GM12892 (cell line): Measurements from ENCODE around the gene SSBP3.

Experiments used
- DNase-seq: peaks from one replicate; pipeline ENCODE4 v3.0.0; 2011; ENCODE audit not compliant: insufficient read length
- FAIRE-seq: peaks from 2 replicates; lab custom pipeline; 2011; peaks lifted over from hg19 to GRCh38; lab: Jason Lieb, UNC
- POLR2A ChIP-seq: IDR thresholded peaks from 2 replicates; pipeline ENCODE4 v1.6.1; 2011; ENCODE audit warnings: low read depth, low read length, control low read depth
- POLR2AphosphoS5 ChIP-seq: IDR thresholded peaks from 2 replicates; pipeline ENCODE4 v1.6.1; 2011; ENCODE audit warnings: low read depth, low read length, control low read depth
- TAF1 ChIP-seq: IDR thresholded peaks from 2 replicates; pipeline ENCODE4 v1.6.1; 2011; ENCODE audit warnings: low read depth, mild to moderate bottlenecking, control low read depth, low read length, borderline replicate concordance

SSBP3 gene

DNA sequence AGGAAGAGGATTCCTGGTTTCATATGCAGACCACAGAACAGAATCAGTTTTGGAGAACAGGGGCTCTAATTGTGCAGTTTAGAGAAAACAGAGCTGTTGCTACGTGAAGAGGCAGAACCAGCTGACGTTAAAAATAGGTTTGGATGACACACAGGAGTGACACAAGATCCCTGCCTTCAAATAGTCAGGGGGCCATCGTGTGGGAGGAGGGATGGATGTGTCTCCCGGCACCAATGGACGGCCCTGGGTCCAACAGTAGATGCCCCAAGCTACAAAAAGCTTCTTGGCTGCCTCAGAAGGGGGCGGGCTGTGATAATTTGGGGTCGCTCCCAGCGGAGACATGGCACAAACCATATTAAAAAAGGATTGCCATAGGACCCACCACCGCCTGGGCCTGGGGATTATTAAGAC lies 118.4 kb downstream of the SSBP3 start:
- DNase-seq (no peak), FAIRE-seq (no peak)
- no peak for TF ChIP-seq TAF1
- TF ChIP-seq POLR2AphosphoS5: no peak
- TF ChIP-seq POLR2A: no peak

DNA sequence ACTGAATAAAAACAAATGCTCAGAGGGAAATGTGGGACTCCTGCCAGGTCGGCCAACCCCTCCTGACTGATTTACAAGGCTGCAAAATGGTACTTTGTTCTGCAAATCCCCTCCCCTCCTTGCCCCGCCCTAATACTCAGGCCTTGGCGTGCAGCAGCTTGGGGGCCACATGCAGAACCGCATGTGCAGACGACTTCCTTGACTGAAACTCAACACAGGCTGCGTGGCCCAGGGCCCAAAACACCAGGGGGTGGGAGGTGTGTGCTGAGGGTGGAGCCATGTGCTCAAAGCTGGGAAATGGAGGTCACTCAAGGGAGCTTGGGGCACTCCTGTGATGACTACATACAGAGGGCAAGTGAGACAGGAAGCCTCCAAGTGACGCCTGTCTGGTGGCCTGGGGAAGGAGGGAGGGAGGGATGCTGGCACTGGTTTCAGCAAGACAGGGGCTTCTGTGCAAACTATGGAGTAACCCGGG lies 119.0 kb downstream of the SSBP3 start:
- DNase-seq (no peak), FAIRE-seq (no peak)
- TF ChIP-seq POLR2A (no peak), TAF1 (no peak), POLR2AphosphoS5 (no peak)

DNA sequence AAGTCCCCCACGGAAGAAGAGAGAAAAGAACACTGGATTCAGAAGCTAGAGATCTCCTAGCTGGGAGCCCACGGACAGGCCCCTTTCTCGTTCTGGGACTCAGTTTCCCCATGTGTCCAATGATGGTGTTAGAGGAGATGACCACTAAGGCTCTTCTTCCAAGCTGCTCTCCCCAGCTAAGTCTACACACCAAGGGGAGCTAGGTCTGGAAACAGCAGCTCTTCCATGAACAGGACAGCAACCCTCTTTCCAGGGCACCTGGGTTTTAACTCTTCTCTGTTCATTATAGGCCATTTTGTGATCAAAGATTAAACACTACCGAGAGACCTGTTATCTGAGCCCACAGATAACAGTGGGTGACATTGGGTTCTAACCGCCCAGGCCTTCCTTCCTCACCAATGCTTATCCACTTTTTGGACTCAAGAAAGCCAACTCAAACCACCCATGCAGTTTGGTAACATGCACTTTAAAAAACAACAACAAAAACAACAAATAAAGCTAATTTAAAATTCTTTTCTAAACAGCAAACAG lies 120.3 kb downstream of the SSBP3 start:
- DNase-seq (no peak), FAIRE-seq (no peak)
- TF ChIP-seq POLR2AphosphoS5: no peak

DNA sequence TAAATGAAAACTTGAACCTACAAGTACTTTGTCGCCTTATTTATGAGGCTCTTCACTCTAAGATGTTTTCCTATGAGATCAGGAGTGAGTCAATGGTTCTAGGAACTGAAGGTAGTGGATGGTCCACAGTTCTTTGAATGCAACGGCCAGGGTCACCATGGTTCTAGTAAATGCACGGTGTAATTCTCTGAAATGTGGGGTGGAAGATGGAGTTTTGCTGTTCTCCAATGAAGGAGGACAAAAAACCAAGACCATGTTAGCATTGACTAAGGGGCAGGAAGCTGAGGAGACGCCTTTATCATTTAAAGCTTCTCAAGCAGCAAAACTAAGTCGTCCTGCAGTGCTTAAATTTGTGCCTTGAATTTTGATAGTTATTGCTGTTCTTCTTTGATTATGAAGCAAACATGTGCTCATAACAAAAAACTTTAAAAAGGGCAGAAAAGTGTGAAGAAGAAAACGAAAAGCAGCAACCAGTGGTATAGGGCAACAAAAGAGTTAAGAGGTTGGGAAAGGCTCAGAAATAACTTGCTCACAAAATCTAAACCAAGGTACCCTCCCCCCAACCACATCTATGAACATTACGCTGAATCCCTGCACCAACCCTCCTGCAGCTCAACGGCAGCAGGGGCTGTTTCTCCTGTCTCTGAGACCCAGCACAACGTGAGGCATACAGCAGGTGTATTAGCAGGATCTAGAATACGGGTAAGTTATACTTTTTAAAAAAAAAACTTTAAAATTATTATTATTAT lies 121.2 kb downstream of the SSBP3 start:
- TF ChIP-seq POLR2A (no peak), TAF1 (no peak), POLR2AphosphoS5 (no peak)
- no peak for FAIRE-seq

GRCh38 chr1:54283635-54284385 lies 122.4 kb downstream of the SSBP3 start:
- no peak for DNase-seq
- TF ChIP-seq POLR2AphosphoS5 (no peak), TAF1 (no peak), POLR2A (no peak)
- FAIRE-seq: no peak

More for the DNA sequence above, 121.2 kb downstream of the SSBP3 start:
- no peak for DNase-seq

- no peak for FAIRE-seq
- no peak for DNase-seq
Measured at GRCh38 chr1:54282101-54282847, 123.9 kb downstream of the SSBP3 start.

DNA sequence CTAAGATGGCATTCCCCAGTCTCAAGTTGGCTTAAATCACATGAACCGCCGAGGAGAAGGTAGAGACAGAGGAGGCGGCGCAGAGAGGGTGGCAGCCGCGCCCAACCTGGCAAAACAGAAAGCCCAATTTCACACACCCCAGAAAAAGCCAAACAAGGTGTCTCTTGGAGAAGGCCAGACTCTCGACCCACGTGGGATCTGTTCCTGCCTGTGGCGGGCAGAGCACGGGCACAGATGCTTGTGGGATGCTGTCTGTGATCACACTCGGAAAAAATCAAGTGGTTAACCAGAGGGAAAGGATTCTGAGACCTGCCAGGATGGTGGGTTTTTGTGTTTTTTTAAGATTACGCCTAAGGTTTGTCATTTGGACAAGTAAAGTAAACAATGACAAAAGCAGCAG lies 125.5 kb downstream of the SSBP3 start:
- FAIRE-seq (no peak), DNase-seq (no peak)
- TF ChIP-seq POLR2AphosphoS5: no peak
- TF ChIP-seq POLR2A: no peak
- TF ChIP-seq TAF1: no peak

More at GRCh38 chr1:54282101-54282847, 123.9 kb downstream of the SSBP3 start:
- no peak for TF ChIP-seq TAF1
- no peak for TF ChIP-seq POLR2A
- no peak for TF ChIP-seq POLR2AphosphoS5

DNA sequence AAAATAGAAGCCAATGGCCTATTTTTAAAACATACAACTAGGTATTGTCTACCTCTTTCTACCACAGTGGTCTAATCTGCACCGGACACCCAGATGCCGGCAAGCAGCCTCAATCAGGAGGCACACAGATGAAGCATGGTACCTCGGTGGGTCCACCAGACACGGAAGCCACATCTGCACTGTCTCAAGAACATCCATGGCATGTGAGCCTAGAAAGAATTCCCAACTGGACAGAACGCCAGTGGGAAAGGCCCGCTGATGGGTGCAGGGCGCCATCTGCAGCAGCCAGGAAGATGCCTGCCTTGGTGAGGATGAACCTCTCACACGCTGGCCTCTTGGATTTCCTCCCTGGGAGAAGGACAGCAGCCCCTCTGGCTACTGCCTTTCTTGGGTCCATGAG lies 126.7 kb downstream of the SSBP3 start:
- TF ChIP-seq POLR2A: no peak
- no peak for TF ChIP-seq POLR2AphosphoS5
- no peak for TF ChIP-seq TAF1
- no peak for FAIRE-seq

DNA sequence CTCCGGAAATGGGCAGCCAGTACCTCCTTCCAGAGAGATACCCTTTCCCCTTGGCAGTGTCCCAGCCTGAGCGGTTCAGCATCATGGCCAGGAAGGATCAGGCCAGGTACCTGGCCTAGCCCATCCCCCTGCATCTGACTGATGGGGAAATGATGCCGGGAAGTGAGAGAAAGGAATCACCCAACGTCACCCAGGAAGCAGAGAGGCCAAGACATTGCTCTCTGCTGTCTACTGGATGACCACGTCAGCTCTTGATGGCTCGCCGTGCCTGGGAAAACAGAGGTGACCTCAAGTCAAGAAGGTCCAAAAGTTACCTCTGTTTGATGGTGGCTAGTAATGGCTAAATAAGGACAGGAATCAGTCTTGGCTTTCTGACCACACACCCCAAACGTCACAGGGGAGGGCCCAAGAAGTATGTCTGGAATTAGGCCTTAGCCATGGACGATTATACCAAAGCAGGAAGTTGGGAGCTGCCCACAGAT lies 127.2 kb downstream of the SSBP3 start:
- TF ChIP-seq POLR2AphosphoS5 (no peak), POLR2A (no peak), TAF1 (no peak)
- DNase-seq (no peak), FAIRE-seq (no peak)

More for the DNA sequence above, 126.7 kb downstream of the SSBP3 start:
- DNase-seq: no peak

- DNase-seq (no peak), FAIRE-seq (no peak)
- TF ChIP-seq TAF1: no peak
- TF ChIP-seq POLR2A: no peak
- no peak for TF ChIP-seq POLR2AphosphoS5
Measured at GRCh38 chr1:54277451-54278341, 128.5 kb downstream of the SSBP3 start.
